Activated CD4-positive, alpha-beta T cell treated with anti-CD3 and anti-CD28 coated beads for 36 hours (primary cell): ENCODE data around the gene GLG1. TPM values are rescaled to one million over a fixed set of nuclear protein-coding genes. Genes with fewer than 3 reads are reported as not detected.

ENCODE experiments used
- ATAC-seq: fragments of 200-7000 bp; cut with Tn5 transposase; one replicate; pipeline ENCODE4 v1.10.0; 2021; ENCODE audit warnings: mild to moderate bottlenecking, moderate library complexity
- CTCF ChIA-PET: fragments of 350-600 bp; sonication (Branson Sonifier 250); formaldehyde crosslinking; loops from one replicate; lab custom pipeline; 2021; ENCODE audit warnings: antibody characterized with exemption; lab: Charles Lee
- POLR2A ChIA-PET: fragments of 350-600 bp; sonication (Branson Sonifier 250); formaldehyde crosslinking; loops from one replicate; lab custom pipeline; 2021; ENCODE audit warnings: antibody characterized with exemption, inconsistent platforms; lab: Charles Lee
- DNase-seq: peaks from one replicate; pipeline ENCODE4 v3.0.0-alpha.2; 2020
- H3K27ac Mint-ChIP-seq: one replicate; pipeline ENCODE4 v1.8.0; 2021; ENCODE audit warnings: mixed read lengths
- H3K27me3 Mint-ChIP-seq: one replicate; pipeline ENCODE4 v1.8.0; 2021; ENCODE audit warnings: mixed read lengths
- H3K36me3 Mint-ChIP-seq: one replicate; pipeline ENCODE4 v1.8.0; 2021; ENCODE audit warnings: low read depth, mixed read lengths
- H3K4me1 Mint-ChIP-seq: one replicate; pipeline ENCODE4 v1.8.0; 2021; ENCODE audit warnings: mixed read lengths
- H3K4me3 Mint-ChIP-seq: one replicate; pipeline ENCODE4 v1.8.0; 2021; ENCODE audit warnings: mild to moderate bottlenecking, moderate library complexity, mixed read lengths
- H3K9me3 Mint-ChIP-seq: one replicate; pipeline ENCODE4 v1.8.0; 2021; ENCODE audit warnings: low read depth, mixed read lengths
- intact Hi-C, 2 experiments: fragments of 100-400 bp; cut with DNase I in 1 of 2; cut with micrococcal nuclease in 1 of 2; formaldehyde crosslinking; loops; one replicate each; pipeline versions ENCODE4 v1.14.2 to v1.15.1; 2022 to 2024; cut with DNase I, micrococcal nuclease
- total RNA-seq, 2 experiments: library from RNA; stranded (reverse); gene quantifications; one replicate each; pipeline ENCODE4 v1.2.3, GENCODE V29; 2021

GLG1 gene
- total RNA-seq, 2 experiments from 2014 or later: 66.3 to 68.3 TPM

DNA sequence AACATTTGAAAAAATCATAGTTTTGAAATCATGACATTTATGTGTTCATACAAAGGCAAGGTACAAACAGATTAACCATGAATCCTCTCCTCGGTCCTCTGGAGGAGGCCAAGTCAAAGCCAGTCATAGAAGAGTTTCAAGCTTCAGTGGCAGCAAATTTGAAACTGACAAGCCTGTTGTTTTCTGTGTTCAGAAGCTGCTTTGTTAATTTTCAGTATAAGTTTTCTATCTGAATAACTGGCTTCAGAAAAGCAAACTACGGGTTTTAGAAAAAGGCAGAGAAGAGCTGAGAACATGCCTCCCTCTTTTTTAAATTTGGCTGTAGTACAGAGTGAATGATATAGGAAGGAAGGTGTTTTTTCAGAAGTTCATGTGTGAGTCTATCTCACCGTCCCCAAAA lies 106.0 kb downstream of the GLG1 start:
- ChIA-PET CTCF (interaction anchor here (0.6 to 1.5 kb wide), 3 partner anchors 15 to 61 kb away, joined by 3 to 4 read pairs (median 3); no protein-coding TSS in a partner anchor), POLR2A (no interaction called here)
- H3K9me3 Mint-ChIP-seq: no peaks in the 10 kb centered on the region
- DNase-seq: no peak
- peaks cover 11% of the 10 kb centered on the region for H3K36me3 Mint-ChIP-seq
- peak; percentile 16 for ATAC-seq
- H3K4me3 Mint-ChIP-seq: no peak overlapping the region
- peaks cover 7% of the 10 kb centered on the region for H3K4me1 Mint-ChIP-seq
- intact Hi-C loops: no loop called here
- no peaks in the 10 kb centered on the region for H3K27me3 Mint-ChIP-seq
- H3K27ac Mint-ChIP-seq: peak overlapping the region; percentile 21

DNA sequence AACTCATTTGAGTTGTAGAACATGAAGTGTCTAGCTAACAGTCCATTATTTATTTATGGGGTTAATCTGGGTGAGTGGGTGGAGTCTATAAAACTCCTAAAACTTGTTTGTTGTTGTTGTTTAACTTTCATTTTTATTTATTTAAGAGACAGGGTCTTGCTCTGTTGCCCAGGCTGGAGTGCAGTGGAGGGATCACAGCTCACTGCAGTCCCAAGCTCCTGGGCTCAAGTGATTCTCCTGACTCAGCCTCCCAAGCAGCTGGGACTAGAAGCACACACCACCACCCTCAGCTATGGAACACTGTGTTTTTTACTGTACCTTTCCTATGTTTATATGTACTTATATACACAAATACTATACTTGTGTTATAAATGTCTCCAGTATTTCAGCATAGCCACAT lies 107.8 kb downstream of the GLG1 start:
- no peak for DNase-seq
- H3K27me3 Mint-ChIP-seq: no peaks in the 10 kb centered on the region
- intact Hi-C loops: no loop called here
- POLR2A ChIA-PET: no interaction called here
- ATAC-seq: no peak
- CTCF ChIA-PET: no interaction called here
- H3K4me3 Mint-ChIP-seq: no peak overlapping the region
- H3K27ac Mint-ChIP-seq: no peak overlapping the region
- H3K4me1 Mint-ChIP-seq: peaks cover 3% of the 10 kb centered on the region
- H3K36me3 Mint-ChIP-seq: peaks cover 13% of the 10 kb centered on the region
- no peaks in the 10 kb centered on the region for H3K9me3 Mint-ChIP-seq

- no peak for DNase-seq
- Mint-ChIP-seq H3K27ac (no peak overlapping the region), H3K4me3 (no peak overlapping the region), H3K27me3 (no peaks in the 10 kb centered on the region), H3K4me1 (peaks cover 2% of the 10 kb centered on the region), H3K9me3 (no peaks in the 10 kb centered on the region), H3K36me3 (peaks cover 14% of the 10 kb centered on the region)
- ChIA-PET POLR2A (no interaction called here), CTCF (no interaction called here)
- ATAC-seq: no peak
- intact Hi-C loops: no loop called here
Measured at GRCh38 chr16:74497761-74498160, 109.2 kb downstream of the GLG1 start.

- intact Hi-C loops: no loop called here
- Mint-ChIP-seq H3K36me3 (peaks cover 18% of the 10 kb centered on the region), H3K4me3 (no peak overlapping the region), H3K4me1 (peaks cover 2% of the 10 kb centered on the region), H3K9me3 (no peaks in the 10 kb centered on the region), H3K27ac (no peak overlapping the region), H3K27me3 (no peaks in the 10 kb centered on the region)
- ChIA-PET CTCF (interaction anchor here (0.6 kb wide), 2 partner anchors 50 to 135 kb away, joined by 3 read pairs; no protein-coding TSS in a partner anchor), POLR2A (interaction anchor here (0.6 kb wide), 1 partner anchor 139 kb away, joined by 4 read pairs; no protein-coding TSS in a partner anchor)
- no peak for ATAC-seq
- DNase-seq: no peak
Measured at GRCh38 chr16:74496054-74496453, 110.9 kb downstream of the GLG1 start.

GRCh38 chr16:74492976-74493375 lies 113.9 kb downstream of the GLG1 start:
- Mint-ChIP-seq H3K27me3 (no peaks in the 10 kb centered on the region), H3K27ac (no peak overlapping the region), H3K36me3 (peaks cover 31% of the 10 kb centered on the region), H3K4me3 (no peak overlapping the region), H3K9me3 (no peaks in the 10 kb centered on the region), H3K4me1 (peaks cover 2% of the 10 kb centered on the region)
- ATAC-seq (no peak), DNase-seq (no peak)
- intact Hi-C loops: no loop called here
- ChIA-PET CTCF (interaction anchor here (0.6 to 1.7 kb wide), 3 partner anchors 10 to 25 kb away, joined by 3 to 4 read pairs (median 3); no protein-coding TSS in a partner anchor), POLR2A (no interaction called here)

DNA sequence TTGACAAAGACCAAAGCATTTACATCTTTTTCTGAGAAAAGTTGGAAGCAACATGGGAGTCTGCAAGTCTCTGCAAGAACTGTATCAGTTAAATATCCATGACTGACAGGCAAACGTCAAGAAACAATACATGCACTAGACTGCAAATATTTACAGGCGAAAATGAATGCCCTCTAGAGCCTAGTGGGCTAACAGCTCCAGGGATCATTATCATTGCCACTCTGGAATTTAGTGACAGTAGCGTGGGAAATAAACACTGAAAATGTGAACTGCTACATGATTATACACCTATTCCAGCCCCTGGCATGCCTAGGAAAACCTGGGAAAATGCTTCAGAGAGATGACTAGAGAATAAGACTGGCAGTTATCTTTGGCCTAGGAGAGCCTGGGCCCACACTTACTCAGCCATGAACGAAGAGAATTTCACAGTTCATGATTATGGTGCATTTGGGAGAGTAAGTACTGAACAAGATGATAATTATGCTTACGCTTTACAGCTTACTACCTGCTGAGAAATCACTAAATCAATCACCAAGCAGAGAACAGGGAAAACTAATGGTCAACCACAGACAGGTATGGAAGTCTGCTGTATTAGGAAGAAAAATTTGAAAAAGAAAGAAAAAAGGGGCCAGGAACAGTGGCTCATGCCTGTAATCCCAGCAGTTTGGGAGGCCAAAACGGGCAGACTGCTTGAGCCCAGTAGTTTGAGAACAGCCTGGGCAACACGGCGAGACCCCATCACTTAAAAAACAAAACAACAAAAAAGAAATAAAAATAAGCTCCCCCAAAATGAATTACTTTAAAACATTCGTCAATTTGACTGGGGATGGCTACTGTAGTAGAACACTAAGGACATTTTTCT lies 119.0 kb downstream of the GLG1 start:
- Mint-ChIP-seq H3K9me3 (no peaks in the 10 kb centered on the region), H3K4me3 (no peak overlapping the region), H3K36me3 (peaks cover 47% of the 10 kb centered on the region), H3K27me3 (no peaks in the 10 kb centered on the region), H3K27ac (no peak overlapping the region), H3K4me1 (peaks cover 18% of the 10 kb centered on the region)
- intact Hi-C loops: no loop called here
- POLR2A ChIA-PET: no interaction called here
- DNase-seq: no peak
- ATAC-seq: no peak
- CTCF ChIA-PET: no interaction called here

DNA sequence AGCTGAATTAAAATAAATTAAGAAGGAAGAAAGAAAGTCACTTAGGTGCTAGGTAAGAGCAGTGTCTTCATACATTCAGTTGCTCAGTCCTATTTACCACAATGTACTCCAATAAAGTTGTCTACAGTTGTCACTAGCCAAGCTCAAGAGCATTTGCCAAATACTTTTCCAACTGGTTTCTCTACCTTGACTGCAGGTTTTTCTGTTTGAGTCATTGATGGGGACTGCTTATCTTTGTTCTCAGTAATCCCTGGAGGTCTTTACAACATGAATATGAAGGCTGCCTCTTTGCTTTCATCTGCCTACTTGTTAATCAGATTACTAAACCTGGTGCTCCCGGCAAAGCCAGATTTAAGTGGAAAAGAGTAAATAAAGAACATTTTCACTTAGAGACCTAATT lies 121.0 kb downstream of the GLG1 start:
- Mint-ChIP-seq H3K36me3 (peaks cover 38% of the 10 kb centered on the region), H3K27me3 (no peaks in the 10 kb centered on the region), H3K9me3 (no peaks in the 10 kb centered on the region), H3K4me1 (peaks cover 18% of the 10 kb centered on the region), H3K4me3 (no peak overlapping the region), H3K27ac (no peak overlapping the region)
- DNase-seq (no peak), ATAC-seq (no peak)
- ChIA-PET CTCF (interaction anchor here (0.6 to 1.5 kb wide), 4 partner anchors 9 to 628 kb away, joined by 3 to 5 read pairs (median 4); no protein-coding TSS in a partner anchor), POLR2A (interaction anchor here (0.6 kb wide), 1 partner anchor 16 kb away, joined by 6 read pairs; no protein-coding TSS in a partner anchor)
- intact Hi-C loops: no loop called here

DNA sequence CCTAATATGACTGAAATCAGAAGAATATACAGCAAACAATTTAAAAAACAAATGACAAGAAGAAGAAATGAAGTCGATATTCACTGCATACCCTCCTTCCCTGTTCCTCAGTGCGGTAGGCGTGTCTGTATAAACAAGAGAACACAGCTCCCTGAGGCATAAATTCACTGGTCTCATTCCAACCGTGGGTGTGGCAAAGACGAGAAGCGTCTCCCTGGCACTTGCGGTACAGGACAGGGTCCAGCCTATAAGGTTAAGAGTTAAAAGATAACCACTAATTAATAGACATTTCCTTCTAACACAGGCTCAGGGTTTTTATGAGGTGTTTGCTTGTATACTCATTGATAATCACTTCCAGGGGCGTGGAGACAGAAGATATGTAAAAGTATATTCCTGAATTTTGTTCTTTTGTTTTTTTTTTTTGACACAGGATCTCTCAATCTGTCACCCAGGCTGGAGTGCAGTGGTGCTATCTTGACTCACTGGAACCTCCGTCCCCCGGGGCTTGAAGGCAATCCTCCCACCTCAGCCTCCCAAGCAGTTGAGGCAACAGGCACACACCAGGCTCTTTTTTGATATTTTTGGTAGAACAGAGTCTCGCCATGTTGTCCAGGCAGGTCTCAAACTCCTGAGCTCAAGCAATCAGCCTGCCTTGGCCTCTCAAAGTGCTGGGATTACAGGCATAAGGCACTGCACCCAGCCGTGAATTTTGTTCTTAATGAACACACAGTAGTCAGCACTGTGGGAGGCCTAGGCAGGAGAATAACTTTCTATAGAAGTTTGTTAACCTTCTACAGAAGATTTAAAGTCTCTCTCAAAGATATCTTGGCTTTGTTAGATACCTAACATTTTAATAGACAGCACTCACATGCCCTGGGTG lies 126.5 kb downstream of the GLG1 start:
- intact Hi-C loops: no loop called here
- H3K9me3 Mint-ChIP-seq: no peaks in the 10 kb centered on the region
- ChIA-PET POLR2A (interaction anchor here (0.6 kb wide), 1 partner anchor 12 kb away, joined by 6 read pairs; no protein-coding TSS in a partner anchor), CTCF (interaction anchor here (0.6 kb wide), 1 partner anchor 854 kb away, joined by 5 read pairs; no protein-coding TSS in a partner anchor)
- H3K27ac Mint-ChIP-seq: no peak overlapping the region
- no peak for DNase-seq
- ATAC-seq: no peak
- no peak overlapping the region for H3K4me3 Mint-ChIP-seq
- peaks cover 42% of the 10 kb centered on the region for H3K36me3 Mint-ChIP-seq
- H3K27me3 Mint-ChIP-seq: no peaks in the 10 kb centered on the region
- peaks cover 3% of the 10 kb centered on the region for H3K4me1 Mint-ChIP-seq

GRCh38 chr16:74477226-74477625 lies 129.7 kb downstream of the GLG1 start:
- CTCF ChIA-PET: interaction anchor here (1.9 kb wide), 1 partner anchor 11 kb away, joined by 4 read pairs; no protein-coding TSS in a partner anchor
- Mint-ChIP-seq H3K4me1 (no peaks in the 10 kb centered on the region), H3K27ac (no peak overlapping the region), H3K27me3 (no peaks in the 10 kb centered on the region), H3K4me3 (no peak overlapping the region), H3K36me3 (peaks cover 44% of the 10 kb centered on the region), H3K9me3 (no peaks in the 10 kb centered on the region)
- DNase-seq (no peak), ATAC-seq (no peak)
- POLR2A ChIA-PET: no interaction called here
- intact Hi-C loops: no loop called here

DNA sequence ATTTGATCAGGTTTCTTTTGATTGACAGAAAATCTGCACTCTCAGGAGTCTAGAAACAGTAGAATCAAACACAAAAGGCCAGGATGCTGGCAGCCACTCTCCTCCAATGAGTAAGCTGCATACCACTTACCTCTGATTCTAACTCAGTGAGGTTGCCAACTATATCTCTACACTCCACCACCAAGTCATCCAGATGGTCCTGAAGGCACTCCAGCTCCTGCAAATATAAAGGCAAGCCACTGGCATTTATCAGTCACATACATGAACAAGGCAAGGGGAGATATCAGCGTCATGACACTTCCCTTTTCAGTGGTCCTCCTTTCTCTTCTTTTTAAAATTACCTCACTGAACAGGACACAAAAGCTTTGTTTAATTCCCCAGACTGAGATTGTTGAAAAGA lies 132.5 kb downstream of the GLG1 start:
- no peak for DNase-seq
- H3K36me3 Mint-ChIP-seq: peaks cover 50% of the 10 kb centered on the region

GRCh38 chr16:74472540-74472939 lies 134.4 kb downstream of the GLG1 start:
- POLR2A ChIA-PET: no interaction called here

More for the DNA sequence above, 132.5 kb downstream of the GLG1 start:
- CTCF ChIA-PET: no interaction called here
- no peaks in the 10 kb centered on the region for H3K27me3 Mint-ChIP-seq
- no peak overlapping the region for H3K4me3 Mint-ChIP-seq
- intact Hi-C loops: no loop called here
- no peaks in the 10 kb centered on the region for H3K9me3 Mint-ChIP-seq
- no peaks in the 10 kb centered on the region for H3K4me1 Mint-ChIP-seq
- ATAC-seq: no peak
- POLR2A ChIA-PET: no interaction called here
- H3K27ac Mint-ChIP-seq: no peak overlapping the region

More at GRCh38 chr16:74472540-74472939, 134.4 kb downstream of the GLG1 start:
- H3K4me3 Mint-ChIP-seq: no peak overlapping the region
- no peak overlapping the region for H3K27ac Mint-ChIP-seq
- H3K4me1 Mint-ChIP-seq: peaks cover 3% of the 10 kb centered on the region
- CTCF ChIA-PET: interaction anchor here (0.6 to 1.4 kb wide), 3 partner anchors 18 to 741 kb away, joined by 3 to 4 read pairs (median 3); no protein-coding TSS in a partner anchor
- DNase-seq (no peak), ATAC-seq (no peak)
- H3K9me3 Mint-ChIP-seq: no peaks in the 10 kb centered on the region
- H3K36me3 Mint-ChIP-seq: peaks cover 57% of the 10 kb centered on the region
- intact Hi-C loops: no loop called here
- H3K27me3 Mint-ChIP-seq: no peaks in the 10 kb centered on the region
